Trophoblast cell (in vitro differentiated cells and primary cell): ENCODE measurements around the gene ZNF878.
"Not testable (repeated sequence)": the region's sequence is repeated elsewhere in the genome, so short reads cannot be mapped to it uniquely, and the experiment has no call there.

Experiments used
- DNase-seq, 2 donors: peaks; one replicate each; pipeline ENCODE4 v3.0.0-alpha.2; 2016
- H2AFZ ChIP-seq: 2 replicates; pipeline ENCODE4 v1.6.1; 2013; ENCODE audit warnings: low read length, moderate library complexity, mild to moderate bottlenecking; ENCODE audit not compliant: insufficient read depth, poor library complexity
- H2AK5ac ChIP-seq: 2 replicates; pipeline ENCODE4 v1.6.1; 2013; ENCODE audit warnings: mild to moderate bottlenecking, low read length
- H2BK120ac ChIP-seq: 2 replicates; pipeline ENCODE4 v1.6.1; 2013; ENCODE audit warnings: low read length, mild to moderate bottlenecking, moderate library complexity; ENCODE audit not compliant: insufficient read depth, poor library complexity
- H2BK12ac ChIP-seq: 2 replicates; pipeline ENCODE4 v1.6.1; 2013; ENCODE audit warnings: mild to moderate bottlenecking, low read length, moderate library complexity
- H2BK5ac ChIP-seq: 2 replicates; pipeline ENCODE4 v1.6.1; 2013; ENCODE audit warnings: low read length, low read depth, moderate library complexity, mild to moderate bottlenecking; ENCODE audit not compliant: poor library complexity
- H3K14ac ChIP-seq: 2 replicates; pipeline ENCODE4 v1.6.1; 2013; ENCODE audit warnings: mild to moderate bottlenecking, low read length
- H3K18ac ChIP-seq: 2 replicates; pipeline ENCODE4 v1.6.1; 2013; ENCODE audit warnings: mild to moderate bottlenecking, low read length
- H3K23ac ChIP-seq: 2 replicates; pipeline ENCODE4 v1.6.1; 2013; ENCODE audit warnings: low read length
- H3K27ac ChIP-seq: 2 replicates; pipeline ENCODE4 v1.5.1; 2013; ENCODE audit warnings: low read depth, mild to moderate bottlenecking, inconsistent platforms, low read length, moderate library complexity
- H3K27me3 ChIP-seq: 2 replicates; pipeline ENCODE4 v1.6.1; 2013; ENCODE audit warnings: inconsistent platforms, mild to moderate bottlenecking, low read length, moderate library complexity; ENCODE audit not compliant: insufficient read depth
- H3K36me3 ChIP-seq, 2 experiments: 1 replicate in 1 of 2; 2 replicates in 1 of 2; pipeline ENCODE4 v1.6.1; 2013; ENCODE audit warnings: low read length in 2 of 2, mild to moderate bottlenecking in 2 of 2, moderate library complexity in 1 of 2; ENCODE audit not compliant: insufficient read depth in 2 of 2, control insufficient read depth in 1 of 2
- H3K4ac ChIP-seq: 2 replicates; pipeline ENCODE4 v1.6.1; 2013; ENCODE audit warnings: low read depth, mild to moderate bottlenecking, low read length, moderate library complexity
- H3K4me1 ChIP-seq, 2 experiments: 1 replicate in 1 of 2; 2 replicates in 1 of 2; pipeline ENCODE4 v1.6.1; 2013; ENCODE audit warnings: low read length in 2 of 2, mild to moderate bottlenecking in 2 of 2, moderate library complexity in 1 of 2; ENCODE audit not compliant: insufficient read depth in 2 of 2, control insufficient read depth in 1 of 2
- H3K4me2 ChIP-seq: 2 replicates; pipeline ENCODE4 v1.6.1; 2013; ENCODE audit warnings: inconsistent platforms, mild to moderate bottlenecking, low read length, moderate library complexity
- H3K4me3 ChIP-seq: 2 replicates; pipeline ENCODE4 v1.5.1; 2013; ENCODE audit warnings: mild to moderate bottlenecking, low read depth, low read length, inconsistent platforms
- H3K79me1 ChIP-seq: one replicate; pipeline ENCODE4 v1.6.1; 2013; ENCODE audit warnings: low read length
- H3K79me2 ChIP-seq: 2 replicates; pipeline ENCODE4 v1.6.1; 2013; ENCODE audit warnings: low read length, mild to moderate bottlenecking; ENCODE audit not compliant: control insufficient read depth, insufficient read depth, poor library complexity
- H3K9ac ChIP-seq: 2 replicates; pipeline ENCODE4 v1.6.1; 2013; ENCODE audit warnings: mild to moderate bottlenecking, low read length
- H3K9me3 ChIP-seq: 2 replicates; pipeline ENCODE4 v1.6.1; 2013; ENCODE audit warnings: low read depth, mild to moderate bottlenecking, control low read depth, inconsistent platforms, low read length; ENCODE audit not compliant: insufficient read depth
- H4K12ac ChIP-seq: 2 replicates; pipeline ENCODE4 v1.6.1; 2013; ENCODE audit warnings: low read depth, mild to moderate bottlenecking, low read length, moderate library complexity
- H4K8ac ChIP-seq: 2 replicates; pipeline ENCODE4 v1.6.1; 2013; ENCODE audit warnings: low read depth, mild to moderate bottlenecking, low read length, moderate library complexity
- H4K91ac ChIP-seq: one replicate; pipeline ENCODE4 v1.6.1; 2013; ENCODE audit warnings: low read depth, mild to moderate bottlenecking, low read length, moderate library complexity
- WGBS: extraction: QIAGEN DNeasy Blood & Tissue Kit; methylation state at CpG from one replicate; pipeline ENCODE4 v1.1.7; 2013; ENCODE audit warnings: missing lambda C conversion rate; ENCODE audit not compliant: insufficient read length, insufficient coverage; ENCODE audit errors: extremely low coverage; 5-methylcytosine and 5-hydroxymethylcytosine counted together

The ZNF878 gene

GRCh38 chr19:12083336-12083735 is 30.6 kb upstream of the ZNF878 start:
- H3K9ac ChIP-seq, H3K36me3 ChIP-seq, H2BK12ac ChIP-seq, H3K4me3 ChIP-seq, H2BK120ac ChIP-seq, H3K27ac ChIP-seq, H3K79me2 ChIP-seq, H3K4me2 ChIP-seq, H3K18ac ChIP-seq, H4K12ac ChIP-seq, H3K79me1 ChIP-seq, H3K9me3 ChIP-seq, H3K27me3 ChIP-seq, H4K8ac ChIP-seq, H4K91ac ChIP-seq, H3K14ac ChIP-seq, H3K4ac ChIP-seq, H2BK5ac ChIP-seq, H2AK5ac ChIP-seq, H3K4me1 ChIP-seq, DNase-seq, H3K23ac ChIP-seq, H2AFZ ChIP-seq: not testable (repeated sequence)
- WGBS: no CpG with 5 or more reads among the region's 6 CpGs

GRCh38 chr19:12077375-12077774 is 24.6 kb upstream of the ZNF878 start:
- DNase-seq: no peak
- H2AK5ac ChIP-seq: no peak overlapping the region
- no peak overlapping the region for H3K4me3 ChIP-seq
- H3K27me3 ChIP-seq: no peaks in the 10 kb centered on the region
- H3K79me1 ChIP-seq: no peaks in the 10 kb centered on the region
- H2BK12ac ChIP-seq: no peak overlapping the region
- H3K23ac ChIP-seq: no peak overlapping the region
- H3K79me2 ChIP-seq: no peaks in the 10 kb centered on the region
- no peak overlapping the region for H2AFZ ChIP-seq
- no peak overlapping the region for H3K14ac ChIP-seq
- WGBS: no CpG with 5 or more reads among the region's 3 CpGs
- H2BK120ac ChIP-seq: no peak overlapping the region
- no peak overlapping the region for H2BK5ac ChIP-seq
- H3K27ac ChIP-seq: no peak overlapping the region
- H3K9ac ChIP-seq: no peak overlapping the region
- no peak overlapping the region for H4K12ac ChIP-seq
- H3K9me3 ChIP-seq: peaks cover 17% of the 10 kb centered on the region
- H3K36me3 ChIP-seq: peaks cover 15 to 32% of the 10 kb centered on the region in 2 experiments
- H4K8ac ChIP-seq: no peak overlapping the region
- H4K91ac ChIP-seq: no peak overlapping the region
- H3K18ac ChIP-seq: no peak overlapping the region
- no peak overlapping the region for H3K4ac ChIP-seq
- no peaks in the 10 kb centered on the region for H3K4me1 ChIP-seq
- no peak overlapping the region for H3K4me2 ChIP-seq

DNA sequence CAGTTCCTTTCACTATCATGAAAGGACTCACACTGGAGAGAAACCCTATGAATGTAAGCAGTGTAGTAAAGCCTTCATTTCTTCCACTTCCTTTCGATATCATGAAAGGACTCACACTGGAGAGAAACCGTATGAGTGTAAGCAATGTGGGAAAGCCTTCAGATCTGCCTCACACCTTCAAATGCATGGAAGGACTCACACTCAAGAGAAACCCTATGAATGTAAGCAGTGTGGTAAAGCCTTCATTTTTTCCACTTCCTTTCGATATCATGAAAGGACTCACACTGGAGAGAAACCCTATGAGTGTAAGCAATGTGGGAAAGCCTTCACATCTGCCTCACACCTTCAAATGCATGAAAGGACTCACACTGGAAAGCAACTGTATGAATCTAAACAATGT is 23.6 kb upstream of the ZNF878 start:
- not testable (repeated sequence) for H3K4me2 ChIP-seq, H4K12ac ChIP-seq, H4K91ac ChIP-seq, H2AK5ac ChIP-seq, H3K27me3 ChIP-seq, H3K9ac ChIP-seq, H2AFZ ChIP-seq, H3K4me1 ChIP-seq, H2BK120ac ChIP-seq, H3K14ac ChIP-seq, H3K79me2 ChIP-seq, H3K23ac ChIP-seq, H4K8ac ChIP-seq, H2BK5ac ChIP-seq, H3K27ac ChIP-seq, DNase-seq, H3K4me3 ChIP-seq, H2BK12ac ChIP-seq, H3K79me1 ChIP-seq, H3K4ac ChIP-seq, H3K18ac ChIP-seq
- Histone ChIP-seq H3K9me3 (peaks cover 17% of the 10 kb centered on the region), H3K36me3 (peaks cover 15 to 32% of the 10 kb centered on the region in 2 experiments)
- WGBS: no CpG with 5 or more reads among the region's 3 CpGs

GRCh38 chr19:12075538-12076139 is 22.9 kb upstream of the ZNF878 start:
- Histone ChIP-seq H3K9ac (no peak overlapping the region), H3K23ac (no peak overlapping the region), H4K91ac (no peak overlapping the region), H3K36me3 (peaks cover 15 to 32% of the 10 kb centered on the region in 2 experiments), H3K4me3 (no peak overlapping the region), H4K12ac (no peak overlapping the region), H3K4me2 (no peak overlapping the region), H3K27me3 (no peaks in the 10 kb centered on the region), H3K79me2 (no peaks in the 10 kb centered on the region), H4K8ac (no peak overlapping the region), H2BK120ac (no peak overlapping the region), H3K9me3 (peaks cover 17% of the 10 kb centered on the region), H3K4me1 (no peaks in the 10 kb centered on the region), H3K18ac (no peak overlapping the region), H2AK5ac (no peak overlapping the region), H2BK5ac (no peak overlapping the region), H3K14ac (no peak overlapping the region), H3K79me1 (no peaks in the 10 kb centered on the region), H3K27ac (no peak overlapping the region), H2AFZ (no peak overlapping the region), H3K4ac (no peak overlapping the region), H2BK12ac (no peak overlapping the region)
- no CpG with 5 or more reads among the region's 3 CpGs for WGBS
- DNase-seq: no peak
